ENCODE data around the gene DSG3. TPM values are rescaled to one million over a fixed set of nuclear protein-coding genes. Genes with fewer than 3 reads are reported as not detected.
A peak's percentile ranks its signal among the peaks of the same experiment; 100 is the strongest.

DSG3 gene
- total RNA-seq, 1 donor from 2014 or later: not detected

DNA sequence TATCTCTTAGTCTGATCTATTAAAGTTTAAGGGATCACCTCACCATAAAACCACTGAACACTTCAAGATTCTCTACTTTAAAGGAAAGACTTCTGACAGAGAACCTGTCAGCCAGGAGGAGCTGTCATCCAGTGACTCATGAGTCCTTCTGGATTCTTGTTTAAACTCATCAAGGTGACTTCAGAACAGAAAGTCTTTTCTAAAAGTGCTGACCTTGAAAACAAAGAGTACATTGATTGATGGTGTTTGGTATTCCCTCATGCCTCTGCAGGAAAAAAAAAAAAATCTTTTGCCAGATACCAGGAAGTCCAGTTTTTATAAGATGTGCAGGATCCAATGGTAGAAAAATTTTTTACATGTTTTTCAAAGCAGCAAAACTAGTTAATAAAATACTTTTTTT is 62.8 kb downstream of the DSG3 start:
- Histone ChIP-seq H3K36me3 (no peaks in the 10 kb centered on the region), H3K27me3 (no peaks in the 10 kb centered on the region), H3F3A (ENCODE audit: low read depth) (no peaks in the 10 kb centered on the region), H3K4me3 (no peak overlapping the region), H3K27ac (no peak overlapping the region), H2AFZ (replicated peaks) (no peak overlapping the region), H3K9me3 (ENCODE audit: low read depth) (no peaks in the 10 kb centered on the region), H3K4me1 (no peaks in the 10 kb centered on the region), H3K79me2 (ENCODE audit: low read depth) (peaks cover 93% of the 10 kb centered on the region), H4K20me1 (ENCODE audit: low read depth) (peaks cover 11% of the 10 kb centered on the region), H3K9ac (no peak overlapping the region), H3K4me2 (no peak overlapping the region)
- no peaks in the 10 kb centered on the region for H3K27me3 Mint-ChIP-seq (ENCODE audit: insufficient read depth, low read depth)
- H3K36me3 Mint-ChIP-seq: no peaks in the 10 kb centered on the region
- DNase-seq (ENCODE audit: low spot score): no peak
- TF ChIP-seq EZH2phosphoT487 (IDR thresholded peaks at IDR 0.05) (no peak), EZH2 (IDR thresholded peaks at IDR 0.05) (no peak)
- TF ChIP-seq, protein P1, sequence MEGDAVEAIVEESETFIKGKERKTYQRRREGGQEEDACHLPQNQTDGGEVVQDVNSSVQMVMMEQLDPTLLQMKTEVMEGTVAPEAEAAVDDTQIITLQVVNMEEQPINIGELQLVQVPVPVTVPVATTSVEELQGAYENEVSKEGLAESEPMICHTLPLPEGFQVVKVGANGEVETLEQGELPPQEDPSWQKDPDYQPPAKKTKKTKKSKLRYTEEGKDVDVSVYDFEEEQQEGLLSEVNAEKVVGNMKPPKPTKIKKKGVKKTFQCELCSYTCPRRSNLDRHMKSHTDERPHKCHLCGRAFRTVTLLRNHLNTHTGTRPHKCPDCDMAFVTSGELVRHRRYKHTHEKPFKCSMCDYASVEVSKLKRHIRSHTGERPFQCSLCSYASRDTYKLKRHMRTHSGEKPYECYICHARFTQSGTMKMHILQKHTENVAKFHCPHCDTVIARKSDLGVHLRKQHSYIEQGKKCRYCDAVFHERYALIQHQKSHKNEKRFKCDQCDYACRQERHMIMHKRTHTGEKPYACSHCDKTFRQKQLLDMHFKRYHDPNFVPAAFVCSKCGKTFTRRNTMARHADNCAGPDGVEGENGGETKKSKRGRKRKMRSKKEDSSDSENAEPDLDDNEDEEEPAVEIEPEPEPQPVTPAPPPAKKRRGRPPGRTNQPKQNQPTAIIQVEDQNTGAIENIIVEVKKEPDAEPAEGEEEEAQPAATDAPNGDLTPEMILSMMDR (IDR thresholded peaks at IDR 0.05): no peak
- H3K4me3 Mint-ChIP-seq: no peak overlapping the region
- H3K4me1 Mint-ChIP-seq: no peaks in the 10 kb centered on the region
- H3K9me3 Mint-ChIP-seq: peaks cover 2% of the 10 kb centered on the region
- H3K27ac Mint-ChIP-seq: no peak overlapping the region

DNA sequence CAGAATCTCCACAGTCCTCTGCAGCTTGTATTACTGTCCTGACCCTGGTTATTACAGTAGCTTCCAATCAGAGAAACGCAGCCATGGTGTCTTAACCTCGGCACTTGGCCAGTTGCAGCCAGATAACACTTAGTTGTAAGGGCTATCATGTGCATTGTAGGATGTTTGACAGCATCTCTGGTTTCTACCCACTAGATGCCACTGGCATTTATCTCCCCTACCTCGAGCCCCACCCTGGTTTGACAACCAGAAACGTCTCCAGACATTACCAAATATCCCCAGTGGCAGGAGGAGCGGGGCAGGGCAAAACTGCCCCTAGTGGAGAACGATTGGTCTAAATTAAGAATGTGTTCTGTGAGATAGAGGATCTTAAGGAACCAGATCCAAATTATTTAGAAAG is 63.6 kb downstream of the DSG3 start:
- H3K79me2 ChIP-seq (ENCODE audit: low read depth): peaks cover 92% of the 10 kb centered on the region
- DNase-seq (ENCODE audit: low spot score): no peak
- H3K27ac Mint-ChIP-seq: no peak overlapping the region
- no peak overlapping the region for H3K9ac ChIP-seq
- H3K36me3 Mint-ChIP-seq: no peaks in the 10 kb centered on the region
- no peak overlapping the region for H3K27ac ChIP-seq
- H3K4me1 ChIP-seq: no peaks in the 10 kb centered on the region
- peaks cover 10% of the 10 kb centered on the region for H4K20me1 ChIP-seq (ENCODE audit: low read depth)
- no peak overlapping the region for H3K4me3 ChIP-seq
- H2AFZ ChIP-seq (replicated peaks): no peak overlapping the region
- peaks cover 2% of the 10 kb centered on the region for H3K9me3 Mint-ChIP-seq
- no peak overlapping the region for H3K4me2 ChIP-seq
- no peaks in the 10 kb centered on the region for H3F3A ChIP-seq (ENCODE audit: low read depth)
- no peaks in the 10 kb centered on the region for H3K4me1 Mint-ChIP-seq
- H3K4me3 Mint-ChIP-seq: no peak overlapping the region
- no peaks in the 10 kb centered on the region for H3K27me3 ChIP-seq
- no peaks in the 10 kb centered on the region for H3K9me3 ChIP-seq (ENCODE audit: low read depth)
- TF ChIP-seq, protein P1 (IDR thresholded peaks at IDR 0.05): peak; percentile 45
- no peak for TF ChIP-seq EZH2 (IDR thresholded peaks at IDR 0.05)
- H3K27me3 Mint-ChIP-seq (ENCODE audit: insufficient read depth, low read depth): no peaks in the 10 kb centered on the region
- no peaks in the 10 kb centered on the region for H3K36me3 ChIP-seq

DNA sequence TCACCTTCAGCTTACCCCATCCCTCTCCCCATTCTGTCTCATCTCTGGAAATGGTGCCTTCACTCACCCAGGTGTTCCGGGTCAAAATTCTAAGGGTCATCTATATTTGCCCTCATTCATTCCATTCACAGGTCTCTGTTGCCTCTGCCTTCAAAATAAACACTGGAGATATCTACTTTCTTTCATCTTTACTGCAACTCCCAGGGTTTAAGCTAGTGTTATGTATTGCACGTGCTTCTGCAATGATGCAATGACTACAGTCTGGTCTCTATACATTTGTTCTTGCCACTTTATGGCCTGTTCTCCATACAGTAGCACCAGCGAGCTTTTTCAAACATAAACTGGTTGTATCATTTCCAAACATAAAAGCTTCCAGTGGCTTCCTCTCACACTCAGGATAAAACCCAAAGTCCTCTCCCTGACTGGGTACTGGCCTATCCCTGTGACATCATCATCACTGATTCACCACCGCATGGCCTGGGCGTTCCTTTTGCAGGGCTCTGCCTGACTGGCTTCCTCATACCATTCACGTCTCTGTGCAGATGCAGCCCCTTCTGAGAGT is 64.7 kb downstream of the DSG3 start:
- no peak overlapping the region for H2AFZ ChIP-seq (replicated peaks)
- Mint-ChIP-seq H3K4me3 (no peak overlapping the region), H3K9me3 (peaks cover 2% of the 10 kb centered on the region), H3K4me1 (no peaks in the 10 kb centered on the region), H3K27me3 (ENCODE audit: insufficient read depth, low read depth) (no peaks in the 10 kb centered on the region), H3K36me3 (no peaks in the 10 kb centered on the region), H3K27ac (no peak overlapping the region)
- H3K9me3 ChIP-seq (ENCODE audit: low read depth): no peaks in the 10 kb centered on the region
- no peak overlapping the region for H3K27ac ChIP-seq
- no peak overlapping the region for H3K4me2 ChIP-seq
- no peak overlapping the region for H3K4me3 ChIP-seq
- no peaks in the 10 kb centered on the region for H3K36me3 ChIP-seq
- TF ChIP-seq EZH2 (IDR thresholded peaks at IDR 0.05) (no peak), EZH2phosphoT487 (IDR thresholded peaks at IDR 0.05) (no peak)
- TF ChIP-seq, protein P1 (IDR thresholded peaks at IDR 0.05): no peak
- DNase-seq (ENCODE audit: low spot score): no peak
- peaks cover 8% of the 10 kb centered on the region for H4K20me1 ChIP-seq (ENCODE audit: low read depth)
- H3K9ac ChIP-seq: no peak overlapping the region
- no peaks in the 10 kb centered on the region for H3K4me1 ChIP-seq
- peaks cover 92% of the 10 kb centered on the region for H3K79me2 ChIP-seq (ENCODE audit: low read depth)
- H3K27me3 ChIP-seq: no peaks in the 10 kb centered on the region
- no peaks in the 10 kb centered on the region for H3F3A ChIP-seq (ENCODE audit: low read depth)

Measured in neural progenitor cell (in vitro differentiated cells).